Middle frontal gyrus (tissue), 1 donor: ENCODE measurements around the gene OPN1MW2.
"Not testable (repeated sequence)": the region's sequence is repeated elsewhere in the genome, so short reads cannot be mapped to it uniquely, and the experiment has no call there.

Source experiments
- DNase-seq: peaks from one replicate; pipeline ENCODE4 v3.0.0-alpha.2; 2015; ENCODE audit warnings: low spot score; ENCODE audit errors: extremely low spot score

OPN1MW2 gene

DNA sequence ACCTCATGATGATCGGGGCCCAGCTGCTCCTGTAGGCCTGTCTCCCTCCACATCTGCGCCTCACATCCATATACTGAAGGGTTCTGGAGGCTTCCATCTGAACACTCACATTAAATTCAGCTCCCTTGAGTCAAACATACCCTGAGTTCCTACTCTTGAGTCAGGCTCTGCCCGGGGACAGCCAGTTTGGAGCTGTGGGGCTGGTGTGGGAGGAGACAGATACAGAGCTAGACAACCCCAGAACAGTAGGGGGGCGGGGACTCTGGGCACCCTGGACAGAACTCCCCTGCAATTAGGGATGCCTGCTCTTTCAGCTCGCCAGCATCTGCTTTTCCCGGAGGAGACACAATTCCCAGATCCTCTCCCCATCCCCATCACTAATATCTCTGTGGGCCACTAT is 43.5 kb downstream of the OPN1MW2 start:
- not testable (repeated sequence) for DNase-seq

DNA sequence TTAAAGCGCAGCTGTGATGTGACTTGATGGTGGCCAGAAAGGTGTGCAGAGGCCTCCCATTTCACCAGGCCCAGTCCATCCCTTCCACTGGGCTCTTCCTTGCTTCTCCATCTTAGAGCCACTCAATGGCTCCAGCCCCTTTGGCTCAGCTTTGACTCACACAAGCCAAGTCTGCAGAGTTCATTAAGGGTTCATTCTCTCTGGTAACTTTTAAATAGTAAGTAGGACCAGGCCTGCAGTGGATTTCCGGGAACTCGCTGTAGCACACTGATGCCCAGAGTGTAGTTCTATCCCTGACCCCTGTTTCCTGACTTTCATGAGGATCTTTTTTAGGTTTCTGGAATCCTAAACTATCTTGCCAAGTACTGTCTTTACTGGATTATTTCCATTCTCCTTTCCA is 49.7 kb downstream of the OPN1MW2 start:
- not testable (repeated sequence) for DNase-seq
